Jurkat, Clone E6-1 (cell line): ENCODE data around the gene PRR20G.

ENCODE experiments used
- DNase-seq: peaks from one replicate; pipeline ENCODE4 v3.0.0-alpha.2; 2011; ENCODE audit warnings: low read depth, low spot score
- H3K4me3 ChIP-seq: 2 replicates; pipeline ENCODE4 v1.5.1; 2011; ENCODE audit warnings: mild to moderate bottlenecking, low read length, control low read depth, moderate library complexity

The PRR20G gene

GRCh38 chr3:127250032-127250431 is 37.8 kb downstream of the PRR20G start:
- no peak overlapping the region for H3K4me3 ChIP-seq
- no peak for DNase-seq

DNA sequence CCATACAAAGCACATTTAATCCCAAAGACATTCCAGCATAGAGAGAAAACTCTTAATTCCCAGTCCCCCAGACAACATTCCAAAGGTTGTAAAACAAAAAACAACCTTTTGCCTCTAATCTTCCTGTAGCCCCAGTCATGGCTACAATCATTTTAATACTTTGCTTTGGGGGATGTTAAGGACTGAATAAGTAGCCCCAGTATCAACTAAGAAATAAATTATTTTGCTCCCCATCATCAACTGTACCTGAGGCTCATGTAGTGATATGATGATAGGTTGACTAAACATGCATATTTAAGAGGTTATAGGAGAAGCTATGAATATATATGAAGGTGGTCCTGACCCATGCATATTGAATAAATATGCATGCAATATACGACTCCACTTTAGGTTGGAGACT is 40.6 kb downstream of the PRR20G start:
- DNase-seq = no peak
- H3K4me3 ChIP-seq = no peak overlapping the region

- no peak overlapping the region for H3K4me3 ChIP-seq
- no peak for DNase-seq
These were observed 49.2 kb downstream of the PRR20G start for GRCh38 chr3:127238602-127239001.

DNA sequence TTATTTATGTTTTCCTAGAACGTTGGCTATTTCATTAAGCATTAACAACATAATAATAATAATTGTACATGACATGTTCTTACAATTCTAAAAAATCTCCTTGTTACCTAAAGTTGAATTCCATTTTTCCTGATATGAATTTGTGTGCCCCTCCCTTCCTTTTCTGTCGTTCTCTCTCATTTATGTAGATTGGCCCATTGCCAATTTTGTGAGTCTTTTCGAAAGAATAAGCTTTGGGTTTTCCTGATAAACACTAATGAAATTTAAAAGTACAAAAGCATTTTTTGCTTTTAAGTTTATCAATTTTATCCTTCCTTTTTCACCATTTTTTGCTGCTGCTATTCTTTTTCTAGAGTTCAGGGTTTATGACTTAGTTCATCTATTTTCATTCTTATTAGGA is 50.0 kb downstream of the PRR20G start:
- DNase-seq = no peak

DNA sequence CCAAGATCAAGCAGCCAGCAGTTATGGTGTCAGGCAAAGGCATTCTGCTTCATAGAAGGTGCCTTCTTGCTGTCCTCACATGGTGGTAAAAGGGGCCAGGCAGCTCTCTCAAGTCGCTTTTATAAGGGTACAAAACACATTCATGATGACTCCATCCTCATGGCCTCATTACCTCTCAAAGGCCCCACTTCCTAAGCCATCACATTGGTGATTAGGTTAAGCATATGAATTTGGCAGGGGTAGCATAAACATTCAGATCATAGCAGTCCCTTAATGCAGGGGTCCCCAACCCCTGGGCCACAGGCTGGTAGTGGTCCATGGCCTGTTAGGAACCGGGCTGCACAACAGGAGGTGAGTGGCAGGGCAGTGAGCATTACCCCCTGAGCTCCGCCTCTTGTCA is 52.1 kb downstream of the PRR20G start:
- H3K4me3 ChIP-seq = no peak overlapping the region
- no peak for DNase-seq

More for the DNA sequence above, 50.0 kb downstream of the PRR20G start:
- no peak overlapping the region for H3K4me3 ChIP-seq

DNA sequence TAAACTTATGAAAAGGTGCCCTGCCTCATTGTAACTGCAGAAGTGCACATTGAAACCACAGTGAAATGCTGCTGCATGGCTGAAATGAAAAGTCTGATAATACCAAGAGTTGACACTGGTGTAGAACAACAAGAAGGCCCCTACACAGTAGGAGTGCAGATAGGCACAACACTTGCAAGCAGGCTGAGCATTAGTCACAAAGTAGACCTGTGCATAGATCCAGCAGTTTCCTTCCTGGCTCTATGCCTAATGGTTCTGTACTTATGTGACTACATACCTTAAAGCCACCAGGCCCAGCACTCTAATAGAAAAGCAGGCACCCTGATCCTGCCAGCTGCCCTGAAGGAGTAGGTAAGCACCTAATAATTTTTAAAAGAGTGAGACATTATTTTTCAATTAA is 53.1 kb downstream of the PRR20G start:
- no peak for DNase-seq

More for the DNA sequence above, 53.1 kb downstream of the PRR20G start:
- H3K4me3 ChIP-seq = no peak overlapping the region
